NCI-H524 treated with DMSO at 0.1 percent for 48 hours (cell line): ENCODE measurements around the gene F8.
"Not testable (repeated sequence)": the region's sequence is repeated elsewhere in the genome, so short reads cannot be mapped to it uniquely, and the experiment has no call there.

Experiments used
- DNase-seq: peaks from one replicate; lab custom pipeline; 2025; lab: John Stamatoyannopoulos, UW

F8 gene

DNA sequence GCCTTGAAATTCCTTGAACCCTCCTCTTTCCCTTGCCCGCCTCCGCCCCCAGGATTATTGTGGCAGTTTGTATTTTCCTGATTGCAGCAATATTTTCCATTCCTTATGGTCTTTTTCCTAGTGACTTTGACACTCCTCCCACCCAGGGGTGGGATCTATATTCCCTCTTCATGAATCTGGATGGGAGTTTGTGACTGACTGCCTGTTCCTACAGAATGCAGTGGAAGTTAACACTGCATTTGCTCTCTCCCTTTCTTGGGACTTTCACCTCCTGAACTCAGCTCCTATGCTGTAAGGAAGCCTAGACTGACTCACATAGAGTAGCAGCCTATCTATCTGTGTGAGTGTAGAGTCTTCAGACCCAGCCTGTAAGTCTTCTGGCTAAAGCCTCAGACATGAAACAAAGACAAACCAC lies 6.4 kb upstream of the F8 start:
- no peak for DNase-seq

DNA sequence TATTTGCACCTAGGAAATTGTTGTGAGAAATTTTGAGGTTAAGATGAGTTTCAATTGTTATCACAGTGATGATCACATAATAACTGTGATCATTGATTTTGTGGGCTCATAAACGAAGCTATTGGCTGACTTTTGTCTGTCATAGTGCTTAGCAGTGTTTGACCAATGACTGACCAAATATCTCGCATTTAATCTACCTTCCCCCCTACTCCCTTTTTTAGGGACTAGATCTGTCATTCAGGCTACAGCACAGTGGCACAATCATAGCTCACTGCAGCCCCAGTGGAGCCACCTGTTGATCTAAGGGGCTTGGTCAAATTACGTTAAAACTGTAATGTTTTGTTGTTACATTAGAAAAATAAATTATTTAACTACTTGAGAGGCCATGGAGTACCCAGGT lies 5.6 kb upstream of the F8 start:
- DNase-seq = no peak

DNA sequence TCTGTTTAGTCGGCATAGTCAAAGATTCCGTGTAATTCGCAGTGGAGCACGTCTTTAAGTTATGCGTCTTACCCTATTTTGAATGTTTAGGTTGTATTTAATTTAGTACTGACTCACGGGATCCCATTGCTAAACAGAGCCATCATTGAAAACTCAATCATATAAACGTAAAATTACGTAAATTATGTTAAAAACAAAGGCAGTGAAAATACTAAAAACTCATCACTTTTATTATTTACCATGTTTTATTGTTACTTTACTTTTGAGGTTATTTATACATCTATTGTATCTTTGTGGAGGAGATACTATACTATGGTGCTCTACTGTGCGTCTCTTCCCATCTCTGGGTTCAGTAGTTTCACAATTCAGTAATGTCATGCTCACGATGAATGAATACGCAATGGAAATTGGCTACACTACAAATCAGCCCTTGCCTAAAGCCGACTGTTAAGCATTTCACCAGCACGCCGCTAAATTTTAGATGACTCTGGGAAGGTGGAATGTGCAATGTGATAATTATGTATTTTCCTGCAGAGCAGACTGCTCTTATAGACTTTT lies 5.1 kb upstream of the F8 start:
- DNase-seq = no peak

DNA sequence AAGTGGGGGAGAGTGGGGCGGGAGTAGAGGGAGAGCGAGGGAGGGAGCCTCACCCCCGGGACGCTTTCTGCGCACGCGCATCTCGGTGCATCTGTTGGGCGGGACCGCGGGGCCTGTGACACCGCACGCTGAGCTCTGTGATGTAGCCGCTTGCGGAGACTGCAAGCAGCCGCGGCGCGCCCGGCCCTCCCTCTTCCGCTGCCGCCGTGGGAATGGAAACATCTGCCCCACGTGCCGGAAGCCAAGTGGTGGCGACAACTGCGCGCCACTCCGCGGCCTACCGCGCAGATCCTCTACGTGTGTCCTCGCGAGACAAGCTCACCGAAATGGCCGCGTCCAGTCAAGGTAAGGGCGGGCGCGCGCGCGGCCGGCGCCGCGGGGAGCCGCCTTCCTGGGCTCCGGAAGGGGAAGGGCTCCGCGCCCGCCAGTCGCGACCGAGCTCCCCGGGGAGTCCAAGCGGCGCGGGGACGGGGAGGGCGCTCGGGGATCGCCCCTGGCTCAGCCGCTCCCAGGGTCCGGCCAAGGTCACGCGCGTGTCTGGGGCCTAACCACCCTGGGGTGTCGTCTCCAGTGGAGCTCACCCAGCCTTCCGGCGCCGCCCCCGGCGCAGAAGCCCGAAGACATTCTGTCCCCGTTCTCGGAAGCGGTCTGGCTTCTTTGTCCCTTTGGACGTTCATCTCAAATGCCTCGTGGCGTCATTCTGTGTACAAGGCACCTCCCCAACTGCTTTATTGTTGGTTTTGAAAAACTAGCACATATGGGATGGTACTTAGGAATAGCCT lies 4.4 kb upstream of the F8 start, which contains the start of gene FUNDC2:
TSS of gene FUNDC2 (plus strand) at position 118 of the 782 bp plus-strand sequence. CDS start at position 213, 95 bp downstream.
- peak; percentile 80 for DNase-seq

DNA sequence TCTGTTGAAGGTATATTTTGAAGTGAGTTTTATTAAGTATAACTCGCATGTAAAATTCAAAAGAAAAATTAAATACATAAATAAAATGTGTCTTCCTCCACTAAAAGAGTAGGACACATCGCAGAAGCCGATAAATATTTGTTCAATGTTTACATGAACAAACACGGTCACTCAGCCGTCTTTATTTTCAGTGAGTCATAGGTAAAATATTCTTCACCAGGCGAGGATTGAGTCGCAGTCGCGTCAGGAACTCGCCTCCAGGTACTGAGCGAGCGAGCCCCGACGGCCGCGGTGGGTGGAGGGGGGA lies 3.9 kb upstream of the F8 start:
- no peak for DNase-seq

DNA sequence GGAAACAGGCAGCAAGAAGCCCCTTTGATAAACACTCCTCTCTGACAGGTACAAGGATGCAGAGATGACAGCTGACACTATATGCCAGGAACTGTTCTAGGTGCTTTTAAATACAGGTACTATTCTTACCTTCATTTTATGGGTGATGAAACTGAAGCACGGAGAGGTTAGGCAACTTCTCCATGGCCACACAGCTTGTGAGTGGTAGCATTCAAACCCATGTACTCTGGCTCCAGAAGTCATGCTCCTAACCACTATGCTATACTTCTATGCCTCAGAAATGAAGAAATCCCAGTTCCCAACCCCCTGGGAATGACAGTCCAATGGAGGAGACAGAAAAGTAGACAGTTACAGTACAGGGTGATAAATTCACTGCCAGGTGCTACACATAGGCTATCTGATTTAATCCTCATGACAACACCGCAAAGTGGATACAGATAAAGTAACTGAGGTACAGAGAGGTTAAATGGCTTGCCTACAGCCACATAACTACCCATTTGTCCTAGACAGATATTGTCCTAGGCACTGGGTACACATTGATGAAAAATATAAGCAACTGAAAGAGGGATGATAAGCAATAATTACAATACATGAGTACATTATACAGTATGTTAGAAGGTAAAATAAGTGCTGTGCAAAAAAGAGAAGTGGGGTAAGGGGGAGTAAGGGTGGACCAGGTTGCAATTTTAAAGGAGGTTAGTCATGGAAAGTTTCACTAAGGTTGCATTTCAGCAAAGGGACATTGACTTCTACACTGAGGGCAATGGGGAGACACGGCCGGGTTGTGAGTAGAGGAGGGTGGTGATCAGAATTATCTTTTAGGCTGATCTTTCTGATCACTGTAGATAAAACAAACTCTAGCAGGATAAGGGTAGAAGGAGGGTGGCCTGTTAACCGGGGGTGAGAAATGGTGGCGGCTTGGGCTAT lies 1.6 kb upstream of the F8 start:
- no peak for DNase-seq

DNA sequence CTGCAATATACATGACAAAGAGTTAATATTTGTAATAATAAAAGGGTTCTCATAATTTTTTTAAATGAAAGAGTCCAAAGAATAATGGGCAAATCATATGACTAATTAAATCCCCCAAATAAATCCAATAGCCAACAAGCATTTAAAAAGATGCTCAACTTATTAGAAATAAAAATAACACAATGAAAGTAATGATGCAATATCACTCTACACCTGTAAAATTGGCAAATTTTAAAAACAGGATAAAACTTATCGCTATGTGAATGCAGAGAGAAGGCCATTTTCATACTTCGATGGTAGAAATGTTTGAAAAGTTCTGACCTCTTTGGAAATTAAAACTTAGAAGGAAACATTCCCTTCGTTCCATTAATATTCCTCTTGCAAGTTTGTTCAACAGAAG lies 1.9 kb downstream of the F8 start:
- DNase-seq = no peak

DNA sequence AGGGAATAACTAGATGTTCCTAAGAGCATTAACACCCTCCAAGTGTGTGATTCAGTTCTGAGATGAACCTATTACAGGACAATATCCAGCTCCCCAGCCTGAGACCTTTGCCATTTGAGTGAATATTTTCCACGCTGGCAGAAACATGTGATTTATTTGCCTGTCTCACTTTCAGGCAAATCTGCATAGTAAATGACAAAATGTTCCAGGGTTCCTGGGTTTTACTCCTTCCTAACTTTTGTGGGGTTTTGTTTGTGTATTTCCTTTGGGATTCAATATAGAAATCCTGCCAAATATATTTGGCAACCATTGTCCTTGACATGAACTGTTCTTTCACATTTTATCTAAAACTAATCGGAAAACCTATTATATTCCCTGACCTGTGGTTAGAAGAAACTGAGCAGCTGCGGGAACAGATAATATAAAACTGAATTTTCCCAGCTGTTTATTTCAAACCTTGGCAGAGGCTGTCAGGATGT lies 12.5 kb downstream of the F8 start:
- DNase-seq = no peak

DNA sequence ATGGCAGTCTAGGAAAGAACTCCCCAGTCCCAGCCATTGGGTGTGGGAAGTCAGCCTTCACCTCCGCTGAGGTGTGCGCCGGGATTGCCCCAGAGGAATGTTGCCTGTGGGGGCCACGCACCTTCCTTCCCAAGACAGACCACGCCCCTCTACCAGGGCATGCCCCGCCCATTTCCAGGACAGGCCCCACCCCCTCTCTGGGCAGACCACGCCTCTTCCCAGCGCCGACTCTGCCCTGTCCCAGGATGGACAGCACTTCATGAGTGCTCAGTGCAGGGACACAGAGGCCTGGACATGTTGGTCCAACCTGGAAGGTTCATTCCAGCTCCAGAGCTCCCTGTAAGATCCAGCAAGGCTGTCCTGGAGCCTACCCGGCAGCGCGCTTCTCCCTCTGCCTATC lies 13.9 kb downstream of the F8 start:
- not testable (repeated sequence) for DNase-seq

DNA sequence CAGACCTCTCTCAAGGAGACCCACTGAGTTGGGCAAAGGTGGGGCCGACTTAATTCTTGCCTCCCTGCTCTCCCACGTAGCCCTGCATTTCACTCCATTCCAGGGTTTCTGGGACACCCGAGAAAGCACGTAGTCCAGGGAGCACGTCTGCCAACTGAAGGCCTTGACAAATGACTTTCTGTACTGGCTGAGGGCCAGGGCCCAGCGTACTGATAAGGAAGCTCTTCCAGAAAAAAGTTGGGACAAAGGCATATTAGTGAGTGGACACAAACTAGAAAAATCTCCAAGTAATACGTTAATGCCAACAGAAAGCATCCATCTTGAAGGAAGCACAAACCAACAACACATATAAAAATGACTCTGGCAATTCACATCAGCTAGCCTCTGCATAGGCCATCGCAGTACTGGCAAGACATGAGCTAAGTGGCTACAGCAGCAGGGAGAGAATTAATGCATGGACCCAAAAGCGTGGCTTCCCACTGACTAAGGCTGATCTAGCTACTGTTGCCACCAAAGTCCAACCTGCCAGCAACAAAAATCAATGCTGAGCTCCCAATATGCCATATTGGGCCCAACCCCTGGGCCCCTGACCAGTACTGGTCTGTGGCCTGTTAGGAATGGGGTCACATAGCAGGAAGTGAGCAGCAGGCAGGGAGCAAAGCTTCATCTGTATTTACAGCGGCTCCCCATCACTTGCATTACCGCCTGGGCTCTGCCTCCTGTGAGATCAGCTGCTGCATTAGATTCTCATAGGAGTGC lies 15.4 kb downstream of the F8 start:
- DNase-seq = not testable (repeated sequence)

DNA sequence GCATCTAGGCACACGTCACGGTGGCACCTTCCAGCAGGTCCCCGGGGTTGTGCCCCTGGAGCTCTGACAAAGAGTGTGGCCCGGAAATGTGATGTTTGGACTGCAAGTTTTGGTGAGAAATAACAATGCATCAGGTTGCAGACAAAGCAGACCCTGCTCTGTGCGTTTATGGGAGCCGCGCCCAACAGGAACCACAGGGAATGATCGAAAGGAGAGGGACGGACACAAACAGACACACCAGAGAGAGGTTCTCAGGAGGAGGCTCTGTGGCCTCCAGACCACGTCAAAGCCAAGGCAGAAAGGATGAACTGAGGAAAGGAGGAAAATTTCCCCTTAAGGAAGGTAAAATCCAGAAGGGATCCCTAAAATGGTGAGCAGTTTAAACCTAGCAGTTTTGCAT lies 16.1 kb downstream of the F8 start:
- DNase-seq = not testable (repeated sequence)

DNA sequence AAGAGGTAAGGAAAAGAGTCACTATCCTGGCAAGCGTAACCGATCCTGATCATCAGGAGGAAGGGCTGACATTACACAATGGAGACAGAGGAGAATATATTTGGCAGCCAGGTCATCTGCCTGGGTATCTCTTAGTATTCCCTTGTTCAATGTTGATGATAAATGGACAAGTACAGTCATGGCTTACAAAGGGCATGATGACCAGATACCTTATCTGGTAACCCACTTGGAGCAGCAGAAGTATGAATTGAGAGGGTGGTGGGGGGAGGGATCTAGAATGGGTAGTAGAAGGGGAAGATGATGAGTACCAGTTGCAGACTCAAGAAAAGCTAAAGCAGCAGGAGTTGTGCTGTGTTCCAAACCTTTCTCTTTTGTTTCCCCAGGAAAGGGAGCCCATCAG lies 17.3 kb downstream of the F8 start:
- DNase-seq = no peak

DNA sequence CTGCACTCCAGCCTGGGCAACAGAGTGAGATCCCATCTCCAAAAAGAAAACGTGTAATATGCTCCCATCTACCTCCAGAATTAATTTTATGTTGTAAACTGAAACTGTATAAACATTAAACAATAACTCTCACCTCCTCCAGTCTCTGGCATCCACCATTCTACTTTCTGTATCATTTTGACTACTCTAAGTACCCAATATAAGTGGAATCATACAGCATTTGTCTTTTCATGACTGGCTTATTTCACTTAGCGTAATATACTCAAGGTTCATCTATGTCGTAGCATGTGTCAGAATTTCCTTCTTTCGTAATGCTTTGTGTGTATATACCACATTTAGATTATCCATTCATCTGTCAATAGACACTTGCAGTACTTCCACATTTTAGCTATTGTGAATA lies 20.6 kb downstream of the F8 start:
- DNase-seq = no peak

DNA sequence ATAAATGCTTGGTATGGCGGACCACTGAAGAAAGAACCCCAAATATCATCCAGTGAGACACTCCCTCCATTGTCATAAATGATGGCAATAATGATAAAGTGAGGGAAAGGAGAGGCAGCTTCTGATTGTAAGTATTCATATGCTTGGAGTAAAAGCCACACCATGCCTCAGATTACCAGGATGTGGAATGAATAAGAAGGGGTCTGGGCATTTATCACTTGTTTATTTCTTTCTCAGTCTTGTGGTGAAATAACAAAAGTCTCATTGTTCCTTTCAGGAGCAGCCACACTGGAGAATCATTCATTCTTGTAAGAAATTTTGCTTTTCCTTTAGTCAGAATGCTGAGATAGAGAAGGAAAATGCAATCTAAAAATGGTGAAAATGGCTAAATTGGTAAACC lies 21.7 kb downstream of the F8 start:
- no peak for DNase-seq

DNA sequence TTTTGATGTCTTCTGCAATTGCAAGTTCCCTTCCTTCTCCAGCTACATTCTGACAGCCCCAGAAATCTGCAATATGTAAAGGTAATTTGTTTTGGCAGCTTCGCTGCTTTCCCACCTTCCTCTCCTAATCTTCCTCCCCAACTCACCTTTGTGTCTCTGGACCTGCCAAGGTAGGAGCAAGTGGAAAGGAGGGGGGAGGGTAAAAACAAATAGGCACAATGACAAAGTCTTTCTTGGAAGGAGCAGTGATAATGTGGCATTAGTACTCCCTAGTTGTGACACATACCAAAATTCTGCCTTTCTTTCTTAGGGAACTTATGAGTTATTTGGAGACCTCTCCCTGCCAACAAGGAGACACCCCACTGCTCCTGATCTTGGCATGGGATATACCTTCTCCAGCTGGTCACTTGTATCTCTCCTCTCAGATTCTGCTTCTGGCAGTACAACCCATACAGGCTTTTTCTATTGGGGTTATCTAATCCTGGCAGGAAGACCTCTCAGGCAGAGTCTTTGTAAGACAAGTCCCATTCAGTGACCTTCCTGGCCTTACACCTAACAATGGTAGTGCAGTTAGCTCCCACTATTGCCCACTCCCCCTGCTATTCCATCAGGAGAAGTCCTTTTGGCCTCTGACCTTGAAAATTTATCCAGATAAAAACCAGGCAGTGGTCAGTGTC lies 24.2 kb downstream of the F8 start:
- DNase-seq = no peak

DNA sequence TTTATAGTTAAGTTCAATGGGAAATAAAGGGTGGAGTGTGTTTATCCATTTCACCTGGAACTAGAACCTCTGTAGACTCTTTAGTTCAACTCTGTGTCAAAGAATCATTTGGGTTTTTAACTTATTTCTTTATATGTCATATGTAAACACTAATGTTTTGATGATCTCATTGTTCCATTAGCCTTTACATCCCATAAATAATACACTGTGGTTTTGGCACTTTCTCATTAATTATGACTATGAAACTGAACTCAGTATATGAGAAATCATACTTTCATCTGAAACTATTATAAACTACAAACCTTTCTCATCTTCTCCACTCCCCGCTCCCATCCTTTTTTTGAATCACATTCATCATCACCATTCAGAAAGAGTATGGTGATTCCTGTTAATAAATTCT lies 31.0 kb downstream of the F8 start:
- DNase-seq = no peak

DNA sequence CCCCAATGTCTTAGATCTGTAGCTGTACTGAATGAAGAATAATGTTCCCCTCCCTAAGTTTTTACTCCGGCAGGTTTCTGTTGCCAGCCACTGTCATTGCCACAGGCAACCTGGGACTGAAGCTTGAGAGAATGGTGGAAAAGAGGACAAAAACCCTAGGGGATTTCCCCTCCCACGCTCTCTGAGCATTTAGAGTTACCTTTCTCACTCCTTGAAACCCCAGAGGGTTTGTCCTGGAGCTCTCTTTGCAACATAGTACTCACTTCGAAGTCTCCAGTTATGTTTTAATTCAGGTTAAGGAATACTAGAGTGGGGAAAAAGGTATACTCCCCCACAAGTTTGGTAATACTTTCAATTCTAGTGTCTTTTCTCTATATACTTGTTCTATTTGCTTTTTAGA lies 31.5 kb downstream of the F8 start:
- DNase-seq = no peak

DNA sequence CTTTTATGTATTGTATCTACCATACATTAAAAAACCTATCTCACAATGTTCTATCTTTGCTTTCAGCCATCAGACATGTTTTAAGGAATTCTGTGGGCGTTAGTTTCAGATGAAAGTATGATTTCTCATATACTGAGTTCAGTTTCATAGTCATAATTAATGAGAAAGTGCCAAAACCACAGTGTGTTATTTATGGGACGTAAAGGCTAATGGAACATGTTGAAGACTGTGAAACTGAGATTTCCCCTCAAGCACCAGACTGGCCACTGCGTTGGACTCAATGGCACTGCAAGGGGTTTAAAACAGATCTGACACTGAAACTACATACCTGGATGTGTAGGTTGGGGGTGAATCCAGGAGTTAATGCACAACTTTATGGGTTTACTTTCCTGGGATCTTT lies 32.0 kb downstream of the F8 start:
- DNase-seq = no peak

DNA sequence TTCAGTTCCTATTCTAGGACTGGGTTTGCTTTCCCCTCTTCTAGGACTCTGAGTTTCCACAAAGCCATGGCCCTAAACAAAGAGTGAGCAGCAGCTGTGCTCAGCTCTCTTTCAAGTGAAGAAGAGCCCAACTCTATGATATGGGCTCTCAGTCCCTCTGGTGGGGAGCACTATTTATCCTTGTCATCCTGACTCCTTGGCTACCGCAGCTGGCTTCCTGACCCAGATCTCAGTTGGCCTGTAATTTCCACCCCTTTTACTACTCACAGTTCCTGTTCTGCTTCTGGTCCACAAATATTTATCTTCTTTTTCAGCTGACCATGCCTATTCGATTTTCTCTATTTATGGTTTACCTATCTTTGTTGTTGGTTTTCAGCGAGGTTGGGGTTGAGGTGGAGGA lies 33.8 kb downstream of the F8 start:
- no peak for DNase-seq

DNA sequence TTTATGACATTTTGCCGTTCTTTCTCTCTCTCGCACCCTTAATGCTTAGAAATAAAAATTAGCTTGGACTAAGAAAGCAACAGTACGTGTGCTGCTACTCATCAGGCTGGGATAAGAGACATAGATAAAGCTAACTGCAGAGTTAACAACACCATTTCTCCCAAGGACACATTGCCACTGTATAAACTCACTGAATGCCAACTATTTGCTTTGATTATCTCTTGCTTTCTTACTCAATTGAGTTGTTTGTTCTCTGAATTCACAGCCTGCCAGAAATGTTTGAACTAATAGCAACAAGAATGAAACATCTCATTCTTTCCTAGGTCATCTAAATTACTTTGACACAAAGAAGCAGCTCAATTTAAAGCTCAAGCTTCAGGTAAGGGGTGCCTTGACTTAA lies 34.6 kb downstream of the F8 start:
- no peak for DNase-seq

DNA sequence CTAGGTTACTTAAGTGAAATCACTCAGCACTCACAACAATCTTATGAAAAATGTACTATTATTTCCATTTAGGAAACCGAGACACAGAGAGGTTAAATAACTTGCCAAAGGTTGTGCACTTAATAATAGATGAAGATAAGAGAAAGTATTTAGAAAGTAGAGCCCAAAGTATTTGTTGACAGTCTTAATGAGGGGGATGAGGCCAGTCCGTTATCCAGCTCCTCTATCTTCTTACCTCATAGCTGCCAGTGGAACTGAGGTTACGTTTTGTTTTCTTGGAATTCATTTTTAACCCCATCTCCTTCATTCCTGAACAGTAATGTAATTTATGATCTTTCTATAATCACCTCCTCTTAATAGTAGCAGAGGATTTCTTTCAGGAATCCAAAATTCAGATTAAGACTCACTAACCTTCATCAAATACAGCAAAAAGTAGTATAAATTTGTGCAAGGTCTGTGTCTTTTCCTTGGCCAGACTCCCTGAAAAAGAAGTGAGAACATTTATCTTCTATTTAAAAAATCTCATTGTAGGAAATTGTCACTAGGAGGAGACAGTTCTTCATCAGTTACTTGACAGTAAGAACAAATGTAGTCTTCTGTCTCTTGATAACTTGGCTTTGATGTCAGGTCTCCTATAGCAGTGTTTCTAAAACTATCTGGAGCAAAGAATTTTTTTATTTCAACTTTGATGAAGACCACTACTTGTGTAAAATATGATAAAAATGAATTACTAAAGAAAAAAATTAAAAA lies 35.5 kb downstream of the F8 start:
- DNase-seq = no peak
